COR-L47 (cell line): ENCODE results near the gene LRRC4C.
"Not testable (repeated sequence)": the region's sequence is repeated elsewhere in the genome, so short reads cannot be mapped to it uniquely, and the experiment has no call there.

ENCODE experiments used
- DNase-seq: peaks from one replicate; lab custom pipeline; 2025; lab: John Stamatoyannopoulos, UW

Gene LRRC4C

GRCh38 chr11:40167805-40168204 is 1291.6 kb downstream of the LRRC4C start:
- DNase-seq: not testable (repeated sequence)

- no peak for DNase-seq
These were observed 1292.6 kb downstream of the LRRC4C start for GRCh38 chr11:40166892-40167291.

GRCh38 chr11:40162901-40163883 is 1296.3 kb downstream of the LRRC4C start:
- DNase-seq: no peak

- no peak for DNase-seq
These were observed 1297.5 kb downstream of the LRRC4C start for GRCh38 chr11:40161854-40162410.

- no peak for DNase-seq
These were observed 1299.0 kb downstream of the LRRC4C start for GRCh38 chr11:40160418-40160817.

GRCh38 chr11:40149721-40150120 is 1309.7 kb downstream of the LRRC4C start:
- no peak for DNase-seq

GRCh38 chr11:40140560-40140959 is 1318.9 kb downstream of the LRRC4C start:
- DNase-seq: no peak

- DNase-seq: no peak
These were observed 1319.9 kb downstream of the LRRC4C start for GRCh38 chr11:40139536-40139935.

GRCh38 chr11:40139066-40139465 is 1320.4 kb downstream of the LRRC4C start:
- no peak for DNase-seq

GRCh38 chr11:40134820-40135570 is 1324.5 kb downstream of the LRRC4C start:
- DNase-seq: no peak

- DNase-seq: no peak
These were observed 1326.0 kb downstream of the LRRC4C start for GRCh38 chr11:40133498-40133897.

- no peak for DNase-seq
These were observed 1326.5 kb downstream of the LRRC4C start for GRCh38 chr11:40132912-40133311.

GRCh38 chr11:40130427-40130826 is 1329.0 kb downstream of the LRRC4C start:
- no peak for DNase-seq

- no peak for DNase-seq
These were observed 1330.2 kb downstream of the LRRC4C start for GRCh38 chr11:40129266-40129665.

GRCh38 chr11:40125054-40125453 is 1334.4 kb downstream of the LRRC4C start:
- no peak for DNase-seq

- no peak for DNase-seq
These were observed 1339.8 kb downstream of the LRRC4C start for GRCh38 chr11:40119661-40120060.

GRCh38 chr11:40118780-40119179 is 1340.7 kb downstream of the LRRC4C start:
- DNase-seq: no peak

- no peak for DNase-seq
These were observed 1341.4 kb downstream of the LRRC4C start for GRCh38 chr11:40118026-40118425.

- no peak for DNase-seq
These were observed 1354.4 kb downstream of the LRRC4C start for GRCh38 chr11:40104941-40105550.

- DNase-seq: no peak
These were observed 1358.7 kb downstream of the LRRC4C start for GRCh38 chr11:40100781-40101180.

- no peak for DNase-seq
These were observed 1359.3 kb downstream of the LRRC4C start for GRCh38 chr11:40100162-40100553.
